Left cardiac atrium (tissue), 4 donors: ENCODE results near the gene ATP5F1B. TPM values are rescaled to one million over a fixed set of nuclear protein-coding genes. Genes with fewer than 3 reads are reported as not detected.

Experiments used
- ATAC-seq, 2 donors: fragments of 200-7000 bp; cut with Tn5 transposase; one replicate each; pipeline ENCODE4 v1.9.1; 2020; ENCODE audit warnings: mild to moderate bottlenecking in 2 of 2, moderate library complexity in 2 of 2
- DNase-seq: peaks from one replicate; pipeline ENCODE4 v3.0.0-alpha.2; 2020
- intact Hi-C, 2 donors: fragments of 100-400 bp; cut with DNase I; formaldehyde crosslinking; loops; one replicate each; pipeline versions ENCODE4 v1.14.1 to v1.15.1; 2022 to 2023
- long read RNA-seq: library from polyadenylated mRNA; unstranded; transcript quantifications from one replicate; pipeline ENCODE4 v2.0.0, GENCODE V29; 2021
- total RNA-seq, 2 donors: library from RNA; stranded (reverse); fragmentation: NEBNext Ultra II Directional; extraction: Animal tissue kit (Norgen Biotek cat#: 25700); gene quantifications; one replicate each; pipeline ENCODE4 v1.2.1, GENCODE V29; 2021
- donor health status: DM: no; HTN: yes; CAD: no.
- donor health status: DM: no; HTN: yes; CAD: no; lungs with severe emphysema.
- donor health status: DM: yes; HTN: yes; CAD: no.
- donor health status: Dilated cardiomyopathy.

ATP5F1B gene
- total RNA-seq, result 1,000 to 10,000 TPM; 1,539 to 1,844 TPM
- long read RNA-seq, transcript ATP5F1B-201 (10 exons, 1,839 nt), result major isoform, 684 of 763 reads
- long read RNA-seq, partial matches to known transcripts, result 49 of 763 reads
- long read RNA-seq, other reads (novel, unspliced or antisense), result 29 of 763 reads

DNA sequence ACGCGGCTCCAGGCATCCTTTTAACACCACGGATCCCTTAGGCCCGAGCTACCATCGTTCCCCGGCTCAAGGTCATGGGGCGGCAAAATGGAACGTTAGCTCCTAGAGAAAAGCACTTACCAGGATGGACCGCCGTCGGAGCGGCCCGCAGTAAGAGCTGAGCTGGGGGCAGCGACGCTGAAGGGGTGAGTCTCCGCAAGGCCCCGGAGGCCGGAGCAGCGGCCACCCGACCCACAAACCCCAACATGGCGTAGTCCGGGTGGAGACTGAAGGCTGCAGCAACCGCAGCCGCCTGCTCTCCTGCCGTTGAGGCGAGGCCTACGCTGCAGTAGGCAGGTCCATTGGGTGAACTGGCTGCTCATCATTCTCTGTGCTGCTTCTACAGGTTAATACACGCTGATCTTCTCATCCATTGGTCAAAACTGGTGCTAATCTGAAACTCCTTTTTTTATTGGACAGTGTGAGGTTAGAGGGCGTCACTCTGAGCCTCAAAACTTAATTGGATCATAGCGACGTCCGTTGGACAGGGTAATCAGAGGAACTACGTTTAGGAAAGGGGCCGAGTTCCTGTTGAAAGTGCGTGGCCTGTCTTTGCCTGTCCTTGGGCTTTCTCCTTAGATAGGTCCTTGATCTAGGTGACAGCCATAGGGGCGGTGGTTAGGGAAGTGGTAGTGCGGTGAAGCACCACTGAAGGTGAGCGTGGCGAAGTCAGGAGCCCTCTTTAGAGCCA lies at the start of gene ATP5F1B:
TSS of gene ATP5F1B (minus strand) at position 268 of the 730 bp plus-strand sequence. CDS start at position 247, 21 bp downstream.
- ATAC-seq (peak; percentile 98 to 99), DNase-seq (peak; percentile 97)
- intact Hi-C loops, result loop anchor here in 1 of 2 donors (10.0 kb wide), 1 partner anchor 79 kb away; the partner anchor contains the start of gene NACA

DNA sequence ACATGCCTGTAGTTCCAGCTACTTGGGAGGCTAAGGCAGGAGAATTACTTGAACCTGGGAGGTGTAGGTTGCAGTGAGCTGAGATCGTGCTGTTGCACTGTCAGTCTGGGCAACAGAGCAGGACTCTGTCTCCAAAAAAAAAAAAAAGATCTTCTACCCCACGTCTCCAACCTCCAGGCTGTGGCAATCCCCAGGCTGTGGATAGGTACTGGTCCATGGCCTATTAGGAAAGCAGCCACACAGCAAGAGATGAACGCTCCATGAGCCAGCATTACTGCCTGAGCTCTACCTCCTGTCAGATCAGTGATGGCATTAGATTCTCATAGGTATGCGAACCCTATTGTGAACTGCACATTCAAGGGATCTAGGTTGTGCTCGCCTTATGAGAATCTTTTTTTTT lies 48.4 kb upstream of the ATP5F1B start:
- intact Hi-C loops, result no loop called here
- no peak for DNase-seq
- no peak for ATAC-seq

DNA sequence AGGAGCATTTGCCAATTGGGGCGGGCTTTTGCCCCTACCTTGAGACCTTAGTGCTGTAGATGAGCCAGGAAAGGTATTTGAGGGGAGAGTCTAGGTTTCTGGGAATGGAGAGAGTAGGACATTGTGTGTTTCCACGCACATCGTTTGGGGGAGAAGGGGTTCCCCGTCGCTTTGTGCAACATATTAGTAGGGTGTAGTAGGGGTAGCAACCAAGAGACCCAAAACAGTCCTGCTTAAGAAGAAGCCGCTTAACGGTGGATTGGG lies 43.0 kb upstream of the ATP5F1B start:
- intact Hi-C loops, result no loop called here

DNA sequence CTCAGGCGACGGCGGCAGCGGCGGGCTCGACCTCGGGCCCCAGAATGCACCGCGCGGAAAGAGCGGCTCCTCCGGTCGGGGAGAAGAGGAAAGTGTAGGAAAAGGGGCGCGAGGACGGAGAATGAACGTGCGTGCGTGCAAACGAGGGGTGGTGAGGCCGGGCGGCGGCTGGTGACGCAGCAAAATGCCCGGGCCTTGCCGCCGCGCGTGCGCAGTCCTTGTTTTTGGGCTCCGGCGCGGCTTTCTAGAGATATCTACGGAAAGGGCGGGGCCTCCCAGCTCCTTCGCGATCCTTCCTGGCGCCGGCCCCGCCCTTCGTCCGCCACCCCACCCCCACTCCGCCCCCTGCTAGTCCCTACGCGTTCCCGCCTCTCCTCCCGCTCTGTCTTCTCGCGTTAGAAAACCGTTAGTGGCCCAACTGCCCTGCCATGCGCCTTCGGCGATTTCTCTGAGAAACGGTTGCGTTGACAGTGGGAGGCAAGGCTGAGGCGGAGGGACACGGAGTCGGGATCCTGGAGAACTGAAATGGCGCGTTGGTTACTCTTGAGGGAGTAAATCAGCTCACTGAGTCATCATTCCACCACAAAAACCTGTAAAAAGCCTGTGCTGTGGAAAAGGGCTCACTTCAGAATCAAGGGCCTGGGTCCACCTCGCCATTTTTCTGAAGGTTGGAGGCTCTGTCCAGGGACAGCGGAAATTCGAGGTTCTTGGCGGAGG lies 42.5 kb upstream of the ATP5F1B start, which contains the start of gene PTGES3:
TSS of gene PTGES3 (minus strand) at position 156 of the 717 bp plus-strand sequence. CDS start 285 bp downstream, outside the sequence.
- intact Hi-C loops, result no loop called here
- ATAC-seq, result peak; percentile 94 to 95
- DNase-seq, result peak; percentile 98

More for the DNA sequence above, 43.0 kb upstream of the ATP5F1B start:
- DNase-seq (no peak), ATAC-seq (no peak)

DNA sequence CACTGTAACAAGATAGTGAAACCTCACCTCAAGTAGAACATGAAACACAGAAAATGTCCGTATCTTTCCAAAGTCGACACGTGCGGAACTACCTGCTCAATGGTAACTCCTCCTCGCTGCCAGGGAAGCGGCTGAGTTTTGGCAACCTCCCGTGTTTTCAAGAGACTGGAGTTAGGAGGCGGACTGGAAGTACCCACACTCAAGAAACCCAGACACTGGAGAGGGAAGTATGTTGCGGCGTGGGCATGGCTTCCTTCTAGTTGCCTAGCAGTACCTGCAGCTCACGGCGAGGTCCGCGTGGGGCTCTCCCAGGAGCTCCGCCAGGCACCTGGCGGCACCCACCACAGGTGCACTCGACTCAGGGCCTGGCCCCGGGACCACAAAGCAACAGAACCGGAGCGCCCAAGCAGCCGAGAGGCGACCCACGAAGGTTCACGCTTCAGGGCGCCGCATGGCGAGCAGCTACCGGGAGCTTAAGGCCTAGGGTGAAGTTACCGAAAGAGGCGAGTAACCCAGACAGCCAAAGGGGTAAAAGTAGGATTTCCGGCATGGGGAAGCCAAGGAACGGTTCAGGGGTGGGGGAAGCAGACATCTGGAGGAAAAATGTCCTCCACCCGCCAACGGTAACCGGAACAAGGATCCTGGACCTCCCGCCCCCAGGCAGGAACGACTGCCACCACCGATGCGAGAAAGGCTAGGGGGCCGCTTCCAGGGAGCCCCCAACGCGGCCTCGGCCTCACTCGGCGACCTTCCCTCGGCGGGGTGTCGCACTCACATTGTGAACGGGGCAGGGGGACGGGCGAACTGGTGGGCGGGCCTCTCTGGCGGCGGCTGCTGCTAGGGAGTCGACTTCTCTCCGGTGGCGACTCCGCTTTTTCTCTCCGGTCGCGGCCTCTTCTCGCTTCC lies 41.7 kb upstream of the ATP5F1B start:
- DNase-seq, result peak; percentile 55
- ATAC-seq, result peak; percentile 52 to 63
- intact Hi-C loops, result loop anchor here in 1 of 2 donors (2.0 kb wide), 1 partner anchor 37 kb away; the partner anchor contains the start of gene NACA

DNA sequence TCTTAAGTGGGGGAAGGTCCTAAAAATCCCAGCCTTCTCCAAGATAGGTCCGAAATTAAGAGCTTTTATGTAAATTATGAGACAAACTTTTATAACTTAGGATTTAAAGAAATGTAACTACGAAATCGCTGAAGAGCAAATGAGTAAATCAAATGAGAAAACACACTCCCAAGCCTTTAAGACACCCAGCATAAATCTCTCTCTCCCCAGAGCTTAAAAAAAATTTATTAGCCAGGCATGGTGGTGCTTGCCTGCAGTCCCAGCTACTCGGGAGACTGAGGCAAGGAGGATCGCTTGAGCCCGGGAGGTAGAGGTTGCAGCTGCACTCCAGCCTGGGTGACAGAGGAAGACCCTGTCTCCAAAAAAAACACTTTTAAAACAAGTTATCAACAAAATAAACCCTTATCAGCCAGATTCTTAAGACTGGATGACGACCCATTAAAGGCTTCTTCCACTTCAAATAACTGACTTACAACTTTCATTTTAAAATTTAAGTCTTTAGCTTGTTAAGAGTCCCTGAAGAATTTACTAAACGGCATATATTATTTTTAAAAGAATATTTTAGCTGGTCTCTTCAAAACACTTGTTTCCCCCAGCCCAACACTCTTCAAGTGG lies 39.1 kb upstream of the ATP5F1B start:
- DNase-seq, result no peak
- no peak for ATAC-seq
- intact Hi-C loops, result no loop called here

DNA sequence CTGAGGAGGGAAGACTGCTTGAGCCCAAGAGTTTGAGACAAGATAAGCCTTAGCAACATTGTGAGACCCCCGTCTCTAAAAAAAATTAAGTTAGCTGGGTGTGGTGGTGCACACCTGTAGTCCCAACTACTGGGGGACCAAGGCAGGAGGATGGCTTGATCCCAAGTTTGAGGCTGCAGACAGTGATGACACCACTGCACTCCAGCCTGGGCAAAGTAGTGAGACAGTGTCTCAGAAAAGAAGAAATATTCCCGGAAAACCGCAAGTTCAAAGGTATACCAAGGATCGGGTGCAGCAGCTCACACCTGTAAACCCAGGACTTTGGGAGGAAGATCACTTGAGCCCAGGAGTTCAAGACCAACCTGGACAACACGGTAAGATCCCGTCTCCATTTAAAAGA lies 36.5 kb upstream of the ATP5F1B start:
- ATAC-seq, result no peak
- intact Hi-C loops, result no loop called here
- no peak for DNase-seq

DNA sequence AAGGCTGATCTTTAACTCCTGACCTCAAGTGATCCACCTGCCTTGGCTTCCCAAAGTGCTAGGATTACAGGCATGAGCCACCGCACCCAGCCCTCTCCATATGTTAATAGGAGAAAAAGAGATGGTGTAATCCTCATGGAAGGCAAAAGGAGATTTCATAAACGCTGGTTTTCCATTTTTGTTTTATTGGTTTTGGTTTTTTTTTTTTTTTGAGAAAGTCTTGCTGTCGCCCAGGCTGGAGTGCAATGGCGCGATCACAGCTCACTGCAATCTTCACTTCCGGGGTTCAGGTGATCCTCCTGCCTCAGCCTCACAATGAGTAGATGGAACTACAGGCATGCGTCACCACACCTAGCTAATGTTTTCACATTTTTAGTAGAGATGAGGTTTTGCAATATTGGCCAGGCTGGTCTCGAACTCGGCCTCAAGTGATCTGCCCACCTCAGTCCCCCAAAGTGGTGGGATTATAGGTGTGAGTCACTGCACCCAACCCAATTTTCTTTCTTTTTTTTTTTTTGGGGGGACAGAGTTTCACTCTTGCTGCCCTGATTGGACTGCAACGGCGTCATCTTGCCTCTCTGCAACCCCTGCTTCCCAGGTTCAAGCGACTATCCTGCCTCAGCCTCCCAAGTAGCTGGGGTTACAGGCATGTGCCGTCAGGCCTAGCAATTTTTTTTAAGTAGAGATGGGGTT lies 34.2 kb upstream of the ATP5F1B start:
- intact Hi-C loops, result no loop called here
- ATAC-seq (no peak), DNase-seq (no peak)

DNA sequence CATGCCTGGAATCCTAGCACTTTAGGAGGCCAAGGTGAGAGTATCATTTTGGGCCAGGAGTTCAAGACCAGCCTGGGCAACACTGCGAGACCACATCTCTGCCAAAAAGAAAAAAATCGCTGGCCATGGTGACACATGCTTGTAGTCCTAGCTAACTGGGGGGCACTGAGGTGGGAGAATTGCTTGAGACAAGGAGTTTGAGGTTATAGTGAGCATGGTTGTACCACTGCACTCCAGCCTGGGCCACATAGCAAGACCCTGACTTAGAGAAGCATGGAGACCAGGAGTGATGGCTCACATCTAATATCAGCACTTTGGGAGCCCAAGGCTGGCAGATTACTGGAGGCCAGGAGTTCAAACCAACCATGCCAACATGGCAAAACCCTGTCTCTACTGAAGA lies 33.1 kb upstream of the ATP5F1B start:
- DNase-seq, result no peak
- ATAC-seq, result no peak
- intact Hi-C loops, result no loop called here

DNA sequence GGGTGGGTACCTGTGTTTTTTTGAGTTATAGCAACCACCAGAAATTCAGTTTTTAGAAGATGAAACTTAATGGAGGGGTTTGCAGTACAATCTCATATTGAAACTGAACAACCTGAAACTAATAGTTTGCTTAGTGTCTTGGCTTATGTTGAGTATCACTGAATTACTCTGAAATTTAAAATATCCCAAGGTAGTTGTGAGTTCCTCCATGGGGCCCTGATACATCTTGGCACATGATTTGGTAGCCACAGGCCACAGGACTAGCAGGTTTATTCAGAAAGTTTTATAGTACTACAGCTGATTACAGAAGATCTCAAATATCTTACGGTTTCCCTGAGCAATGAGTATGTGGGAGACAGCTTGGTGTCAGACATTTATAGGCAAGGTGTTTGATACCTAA lies 31.9 kb upstream of the ATP5F1B start:
- no peak for ATAC-seq
- intact Hi-C loops, result no loop called here
- DNase-seq, result no peak

DNA sequence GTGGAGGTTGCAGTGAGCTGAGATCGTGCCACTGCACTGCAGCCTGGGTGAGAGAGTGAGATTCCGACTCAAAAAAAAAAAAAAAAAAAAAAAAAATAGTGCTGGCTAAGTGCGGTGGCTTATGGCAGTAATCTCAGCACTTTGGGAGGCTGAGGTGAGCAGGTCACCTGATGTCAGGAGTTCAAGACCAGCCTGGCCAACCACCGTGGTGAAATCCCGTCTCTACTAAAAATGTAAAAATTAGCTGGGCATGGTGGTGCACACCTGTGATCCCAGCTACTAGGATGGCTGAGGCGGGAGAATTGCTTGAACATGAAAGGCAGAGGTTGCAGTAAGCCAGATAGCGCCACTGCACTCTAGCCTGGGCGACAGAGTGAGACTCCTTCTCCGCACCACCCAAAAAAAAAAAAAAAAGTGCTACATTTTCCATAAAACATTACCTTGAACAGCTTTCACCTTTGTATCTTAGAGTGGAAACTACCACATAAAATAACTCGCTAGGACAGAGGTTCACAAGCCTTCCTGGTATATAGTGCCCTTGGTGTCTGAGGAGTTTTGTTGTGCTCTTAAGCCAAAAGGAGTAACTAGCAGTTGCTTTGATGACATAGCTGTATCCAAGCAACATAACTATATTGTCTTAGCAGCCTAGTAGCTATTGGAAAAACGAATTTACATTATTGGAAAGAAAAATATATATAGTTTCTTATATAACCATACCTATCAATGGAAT lies 31.2 kb upstream of the ATP5F1B start:
- DNase-seq, result no peak
- no peak for ATAC-seq
- intact Hi-C loops, result no loop called here

DNA sequence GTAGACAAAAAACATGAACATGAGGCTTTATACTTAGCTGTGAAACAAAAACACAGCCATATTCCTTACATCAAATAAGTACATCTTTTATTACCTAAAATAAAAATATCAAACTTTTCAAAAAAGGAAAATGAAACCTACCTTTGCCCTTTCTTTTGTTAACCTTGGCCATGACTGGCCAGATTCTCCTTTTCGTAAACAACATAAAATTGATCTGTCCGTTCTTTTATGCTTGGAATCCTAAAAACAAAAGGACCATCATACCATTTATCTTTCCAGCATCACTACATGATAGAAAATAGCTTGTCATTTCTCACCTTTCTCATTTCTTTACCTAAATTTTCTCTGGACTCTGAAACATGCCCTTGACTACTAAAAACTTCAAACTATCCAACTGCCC lies 25.8 kb upstream of the ATP5F1B start:
- ATAC-seq (no peak), DNase-seq (no peak)
- intact Hi-C loops, result no loop called here

DNA sequence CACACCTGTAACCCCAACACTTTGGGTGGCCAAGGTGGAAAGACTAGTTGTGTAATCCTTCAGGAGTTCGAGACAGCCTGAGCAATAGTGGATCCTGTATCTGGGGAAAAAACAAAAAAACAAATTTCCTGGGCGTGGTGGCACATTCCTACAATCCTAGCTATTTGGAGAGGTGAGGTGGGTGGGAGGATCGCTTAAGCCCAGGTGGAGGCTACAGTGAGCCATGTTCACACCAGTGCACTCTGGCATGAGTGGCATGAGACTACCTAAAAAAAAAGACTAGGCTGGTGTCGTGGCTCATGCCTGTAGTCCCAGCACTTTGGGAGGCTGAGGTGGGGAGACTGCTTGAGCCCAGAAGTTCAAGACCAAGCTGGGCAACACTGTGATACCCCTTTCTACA lies 25.1 kb upstream of the ATP5F1B start:
- no peak for ATAC-seq

DNA sequence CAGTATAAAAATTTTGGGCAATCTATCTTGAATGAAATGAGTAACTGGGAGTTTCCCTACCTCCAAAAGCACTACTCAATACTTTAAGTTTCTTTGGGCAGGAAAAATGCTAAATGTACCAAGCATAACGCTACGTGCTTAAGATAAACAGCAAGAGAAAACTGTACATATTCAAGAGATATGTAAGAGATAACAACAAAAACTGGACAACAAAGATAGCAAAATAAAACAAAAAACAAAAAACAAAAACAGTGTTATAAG lies 22.3 kb upstream of the ATP5F1B start:
- intact Hi-C loops, result no loop called here
- DNase-seq, result no peak
- ATAC-seq, result no peak

More for the DNA sequence above, 25.1 kb upstream of the ATP5F1B start:
- DNase-seq, result no peak
- intact Hi-C loops, result no loop called here

DNA sequence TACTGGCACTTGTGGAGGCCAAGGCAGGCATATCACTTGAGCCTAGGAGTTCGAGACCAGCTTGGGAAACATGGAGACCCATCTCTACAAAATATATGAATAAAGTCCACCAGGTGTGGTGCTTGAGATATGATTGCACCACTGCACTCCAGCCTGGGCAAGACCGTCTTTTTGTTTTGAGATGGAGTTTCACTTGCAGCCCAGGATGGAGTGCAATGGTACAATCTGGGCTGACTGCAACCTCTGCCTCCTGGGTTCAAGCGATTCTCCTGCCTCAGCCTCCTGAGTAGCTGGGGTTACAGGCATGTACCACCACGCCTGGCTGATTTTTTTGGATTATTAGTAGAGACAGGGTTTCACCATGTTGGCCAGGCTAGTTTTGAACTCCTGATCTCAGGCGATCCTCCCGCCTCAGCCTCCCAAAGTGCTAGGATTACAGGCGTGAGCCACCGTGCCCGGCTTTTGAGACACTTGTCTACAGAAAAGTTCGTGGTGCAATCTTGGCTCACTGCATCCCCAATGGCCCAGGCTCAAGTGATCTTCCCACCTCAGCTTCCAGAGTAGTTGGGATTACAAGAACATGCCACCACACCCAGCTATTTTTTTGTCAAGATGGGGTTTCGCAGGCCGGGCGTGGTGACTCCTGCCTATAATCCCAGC lies 16.3 kb upstream of the ATP5F1B start:
- intact Hi-C loops, result no loop called here
- DNase-seq, result no peak
- no peak for ATAC-seq

DNA sequence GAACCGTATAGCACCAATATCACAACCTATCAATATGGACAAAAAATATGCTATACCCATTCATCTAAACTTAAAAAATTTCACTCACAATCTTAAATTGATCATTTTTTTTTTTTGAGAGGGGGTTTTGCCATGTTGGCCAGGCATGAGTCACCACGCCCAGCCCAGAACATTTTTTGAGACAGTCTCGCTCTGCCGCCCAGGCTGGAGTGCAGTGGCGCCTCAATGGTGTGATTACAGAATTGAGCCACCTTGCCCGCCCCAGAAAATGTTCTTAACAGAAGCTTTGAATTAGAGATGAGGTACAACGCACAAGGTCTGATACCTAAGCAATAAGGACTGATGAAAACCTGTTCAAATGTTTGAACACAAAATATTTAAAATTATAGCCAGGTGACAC lies 15.8 kb upstream of the ATP5F1B start:
- intact Hi-C loops, result no loop called here
- ATAC-seq, result no peak
- no peak for DNase-seq

DNA sequence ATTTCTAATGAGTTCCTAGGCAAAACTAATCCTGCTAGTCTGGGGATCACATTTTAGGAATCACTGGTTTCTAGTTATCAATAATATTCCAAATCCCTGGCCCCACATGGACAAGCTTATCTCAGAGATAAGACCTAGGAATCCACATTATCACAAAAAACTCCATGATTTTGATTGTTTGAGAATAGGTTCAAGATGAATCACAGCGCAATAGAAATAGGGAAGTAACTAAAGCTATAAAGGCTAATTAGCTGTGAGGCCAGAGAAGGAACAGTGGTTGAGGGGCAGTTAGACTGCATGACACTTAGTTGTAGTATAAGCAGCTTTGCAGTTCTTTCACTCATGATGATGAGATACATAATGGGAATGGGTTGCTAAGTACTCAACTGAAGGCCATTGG lies 13.1 kb upstream of the ATP5F1B start:
- ATAC-seq, result no peak
- DNase-seq, result no peak
- intact Hi-C loops, result no loop called here
